GM19193 (cell line): Measurements from ENCODE around the gene ZACN.

Source experiments
- POLR2A ChIP-seq: IDR thresholded peaks from 4 replicates; pipeline ENCODE4 v1.6.1; 2011; ENCODE audit not compliant: insufficient read depth, insufficient read length; ENCODE audit errors: extremely low read depth

ZACN gene

DNA sequence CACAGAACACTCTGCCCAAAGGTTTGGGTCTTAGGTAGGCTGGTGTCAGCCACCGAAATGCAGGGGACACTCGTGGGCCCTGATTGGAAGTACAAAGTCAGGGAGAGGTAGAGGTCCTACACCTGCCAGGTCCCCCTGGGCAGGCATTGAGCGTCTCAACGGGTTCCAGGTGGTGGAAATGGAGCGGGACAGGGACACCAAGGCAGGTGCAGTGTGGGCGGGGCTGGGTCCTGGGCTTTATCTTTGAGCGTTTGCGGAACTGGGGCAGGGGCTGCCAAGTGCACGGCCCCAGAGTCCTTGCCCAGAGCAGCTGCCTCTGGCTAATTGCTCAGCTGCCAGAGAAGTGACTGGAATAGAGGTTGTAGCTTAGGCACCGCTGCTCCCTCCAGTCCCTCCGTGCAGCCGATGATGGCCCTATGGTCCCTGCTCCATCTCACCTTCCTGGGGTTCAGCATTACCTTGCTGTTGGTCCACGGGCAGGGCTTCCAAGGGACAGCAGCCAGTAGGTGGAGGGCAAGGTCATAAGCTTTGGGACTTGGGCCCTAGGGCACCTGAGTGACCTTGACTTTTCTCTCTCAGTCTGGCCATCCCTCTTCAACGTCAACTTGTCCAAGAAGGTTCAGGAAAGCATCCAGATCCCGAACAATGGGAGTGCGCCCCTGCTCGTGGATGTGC lies at the start of gene ZACN:
Gene ZACN (plus strand): TSS at position 323 of the 675 bp plus-strand sequence. CDS start 83 bp downstream, at position 406.
- no peak for TF ChIP-seq POLR2A

DNA sequence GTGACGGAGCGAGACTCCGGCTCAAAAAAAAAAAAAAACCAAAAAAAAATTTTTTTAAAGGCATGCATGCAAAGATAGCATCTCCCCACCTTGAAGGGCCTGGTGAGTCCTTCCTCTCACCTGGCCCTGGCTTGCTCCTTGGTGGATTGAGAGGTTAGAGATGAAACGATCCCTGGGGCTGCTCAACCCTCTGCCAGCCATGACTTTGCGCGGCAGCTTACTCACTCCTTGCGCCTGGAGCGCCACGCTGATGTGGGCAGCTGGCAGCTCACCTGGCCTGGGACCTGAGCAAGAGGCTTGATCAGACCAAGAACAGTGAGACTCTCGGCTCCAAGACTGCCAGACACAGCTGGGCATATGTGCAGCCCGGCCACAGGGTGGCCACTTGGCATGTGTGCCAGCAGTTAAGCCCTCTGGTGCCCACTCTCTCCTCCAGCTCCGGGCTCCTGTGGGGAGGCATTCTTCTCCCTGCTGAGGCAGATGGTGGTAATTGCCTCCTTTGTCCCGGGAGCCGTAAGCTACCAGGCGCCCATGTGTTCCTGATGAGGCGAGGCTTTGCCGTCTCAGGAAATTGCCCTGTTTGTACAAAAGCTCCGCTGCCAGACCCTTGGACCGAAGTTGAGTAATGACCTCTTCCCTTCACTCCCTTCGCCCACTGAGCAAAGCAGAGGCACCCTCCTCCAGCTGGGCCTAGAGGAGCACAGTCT lies 46.8 kb upstream of the ZACN start:
- TF ChIP-seq POLR2A = no peak

DNA sequence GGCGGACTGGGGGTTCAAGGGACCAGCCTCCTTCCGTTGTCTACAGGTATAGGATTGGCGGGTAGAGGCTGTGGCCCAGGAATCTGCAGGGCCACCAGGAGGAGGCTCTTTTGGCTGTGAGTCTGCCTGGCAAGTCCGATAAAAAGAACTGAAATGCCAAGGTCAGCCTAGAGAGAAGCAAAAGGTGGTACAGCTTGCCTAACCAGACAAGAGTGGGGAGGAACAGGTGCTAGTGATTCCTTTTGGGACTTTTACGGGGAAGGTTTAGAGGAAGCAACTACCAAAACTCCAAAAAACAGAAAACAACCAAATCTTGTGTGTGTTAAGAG lies 46.2 kb upstream of the ZACN start:
- no peak for TF ChIP-seq POLR2A

- TF ChIP-seq POLR2A = no peak
These were observed 45.8 kb upstream of the ZACN start for GRCh38 chr17:76033139-76033538.

- TF ChIP-seq POLR2A = no peak
These were observed 44.3 kb upstream of the ZACN start for GRCh38 chr17:76034428-76035350.

DNA sequence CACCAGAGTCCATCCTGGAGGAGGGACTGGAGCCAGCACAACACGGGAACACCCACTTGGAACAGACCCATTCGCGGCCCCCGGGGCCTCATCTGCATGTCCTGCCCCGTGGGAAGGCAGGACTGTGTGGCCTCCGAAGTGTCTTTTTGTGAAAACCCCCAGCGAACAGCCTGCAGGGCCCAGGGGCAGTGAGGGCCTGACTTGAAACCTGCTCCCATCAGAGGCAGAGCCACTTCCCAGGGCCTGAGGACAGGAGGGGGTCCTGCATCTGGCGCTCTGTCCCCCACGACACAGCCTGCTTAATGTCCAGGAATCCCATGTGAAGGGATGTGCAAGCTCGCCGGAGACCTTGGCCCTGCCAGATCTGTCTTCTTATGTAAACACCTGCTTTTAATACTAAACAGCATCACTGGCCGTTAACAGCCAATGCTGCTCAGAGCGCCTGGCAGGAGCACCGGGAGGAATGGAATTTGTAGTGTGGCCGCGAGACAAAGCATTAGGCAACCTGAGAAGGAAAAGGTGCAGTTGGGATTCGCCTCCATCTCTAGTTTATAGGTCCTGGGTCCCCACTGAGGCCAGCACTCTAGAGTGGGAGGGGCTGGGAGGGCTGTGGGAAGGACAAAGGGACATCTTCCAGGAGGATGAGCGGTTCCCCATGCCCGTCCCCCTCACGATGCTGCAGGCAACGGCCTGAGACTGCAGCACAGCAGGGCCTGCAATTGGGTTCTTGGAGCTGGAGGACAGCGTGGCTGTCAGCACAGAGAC lies 42.3 kb upstream of the ZACN start:
- no peak for TF ChIP-seq POLR2A

DNA sequence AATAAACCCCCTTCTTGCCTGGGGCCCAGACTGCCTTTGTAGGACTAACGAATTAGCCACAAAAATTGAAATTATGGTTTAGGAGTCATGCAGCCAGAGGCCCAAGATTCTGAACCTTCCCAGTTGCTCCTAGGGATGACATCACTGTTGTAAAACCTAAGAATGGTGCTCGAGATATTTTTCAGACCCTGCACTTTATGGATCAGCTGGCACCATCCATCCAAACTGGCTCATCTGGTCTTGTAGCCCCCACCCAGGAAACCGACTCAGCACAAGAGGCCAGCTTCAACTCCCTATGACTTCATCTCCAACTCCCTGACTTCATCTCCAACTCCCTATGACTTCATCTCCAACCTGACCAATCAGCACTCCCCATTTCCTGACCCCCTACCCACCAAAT lies 40.9 kb upstream of the ZACN start:
- TF ChIP-seq POLR2A = no peak

GRCh38 chr17:76039121-76039520 lies 39.9 kb upstream of the ZACN start:
- TF ChIP-seq POLR2A = no peak

- TF ChIP-seq POLR2A = no peak
These were observed 38.6 kb upstream of the ZACN start for GRCh38 chr17:76040376-76040775.

DNA sequence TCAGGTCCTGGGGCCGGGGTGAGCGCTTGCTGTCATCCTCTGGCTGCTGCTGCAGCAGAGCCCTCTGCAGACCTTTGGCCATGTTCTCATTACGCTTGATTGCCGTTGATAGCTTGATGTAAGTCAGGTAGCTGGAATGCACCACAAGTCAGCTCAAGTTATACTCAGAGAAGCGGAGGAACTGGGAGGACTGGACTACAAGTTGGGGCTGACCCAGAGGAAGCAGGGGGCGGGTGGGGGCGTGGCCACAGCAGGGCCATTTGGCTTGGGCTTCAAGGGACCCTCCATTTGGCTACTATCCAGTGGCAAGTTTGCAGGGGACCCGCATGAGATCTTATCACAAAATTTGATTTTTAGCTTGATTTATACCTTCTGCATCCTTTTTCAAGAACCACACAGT lies 32.9 kb upstream of the ZACN start:
- TF ChIP-seq POLR2A = no peak

DNA sequence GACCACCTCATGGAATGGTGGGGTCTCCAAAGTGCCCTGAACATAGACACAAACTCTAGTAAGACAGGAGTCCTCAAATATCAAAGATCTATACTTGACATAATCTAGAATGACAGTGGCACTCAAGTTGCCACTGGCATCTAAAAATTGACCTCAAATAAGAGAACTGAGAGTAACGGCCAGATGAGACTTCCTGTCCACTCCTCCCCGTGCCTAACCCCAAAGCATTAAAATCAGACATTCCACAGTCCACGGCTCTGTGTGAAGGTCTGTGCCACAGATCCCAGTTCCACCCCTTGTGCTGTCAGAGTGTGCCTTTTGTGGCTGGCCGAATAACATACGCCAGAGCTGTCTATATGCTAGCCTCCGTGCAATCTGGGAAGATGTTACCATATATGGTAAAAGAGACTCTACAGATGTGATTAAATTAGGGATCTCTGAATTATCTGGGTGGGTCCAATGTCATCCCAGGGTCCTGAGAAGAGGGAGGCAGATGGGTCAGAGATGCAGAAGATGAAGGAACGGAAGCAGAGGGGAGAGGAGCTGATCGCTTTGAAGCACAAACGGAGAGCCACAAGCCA lies 30.9 kb upstream of the ZACN start:
- no peak for TF ChIP-seq POLR2A

DNA sequence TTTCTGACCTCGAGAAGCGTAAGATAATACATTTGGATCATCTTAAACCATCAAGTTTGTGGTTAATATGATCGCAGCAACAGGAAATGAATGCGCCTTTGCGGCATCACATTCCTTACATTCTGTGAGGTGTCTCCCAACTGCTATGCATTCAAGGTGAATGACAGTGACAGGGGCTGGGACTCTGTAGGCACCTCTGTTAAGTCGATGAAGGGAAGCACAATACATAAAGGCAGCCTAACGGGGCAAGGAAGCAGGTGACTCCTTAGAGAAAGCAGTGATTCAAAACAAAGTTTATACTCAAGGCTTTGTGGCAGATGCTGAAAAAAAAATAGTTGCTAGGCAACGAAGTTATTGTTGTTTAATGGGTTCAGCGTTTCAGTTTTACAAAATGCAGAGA lies 30.3 kb upstream of the ZACN start:
- no peak for TF ChIP-seq POLR2A

DNA sequence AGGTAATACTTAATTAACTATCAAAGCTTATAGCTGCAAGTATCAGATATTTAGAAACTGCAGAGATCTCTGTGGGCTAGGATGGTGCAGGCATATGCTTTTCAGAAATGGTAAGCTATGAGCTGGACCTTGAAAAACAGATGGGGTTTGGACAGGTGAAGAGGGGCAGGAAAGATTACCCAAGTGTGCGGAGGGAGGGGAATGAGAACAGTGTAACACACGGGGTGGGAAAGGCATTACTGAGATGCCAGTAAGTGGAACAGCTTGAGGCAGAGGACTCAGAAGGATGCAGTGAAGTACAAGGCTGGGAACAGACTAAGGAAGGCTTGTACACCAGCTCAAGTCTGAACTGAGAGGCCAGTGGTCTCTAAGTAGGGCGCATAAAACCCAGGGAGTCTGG lies 29.7 kb upstream of the ZACN start:
- TF ChIP-seq POLR2A = no peak

DNA sequence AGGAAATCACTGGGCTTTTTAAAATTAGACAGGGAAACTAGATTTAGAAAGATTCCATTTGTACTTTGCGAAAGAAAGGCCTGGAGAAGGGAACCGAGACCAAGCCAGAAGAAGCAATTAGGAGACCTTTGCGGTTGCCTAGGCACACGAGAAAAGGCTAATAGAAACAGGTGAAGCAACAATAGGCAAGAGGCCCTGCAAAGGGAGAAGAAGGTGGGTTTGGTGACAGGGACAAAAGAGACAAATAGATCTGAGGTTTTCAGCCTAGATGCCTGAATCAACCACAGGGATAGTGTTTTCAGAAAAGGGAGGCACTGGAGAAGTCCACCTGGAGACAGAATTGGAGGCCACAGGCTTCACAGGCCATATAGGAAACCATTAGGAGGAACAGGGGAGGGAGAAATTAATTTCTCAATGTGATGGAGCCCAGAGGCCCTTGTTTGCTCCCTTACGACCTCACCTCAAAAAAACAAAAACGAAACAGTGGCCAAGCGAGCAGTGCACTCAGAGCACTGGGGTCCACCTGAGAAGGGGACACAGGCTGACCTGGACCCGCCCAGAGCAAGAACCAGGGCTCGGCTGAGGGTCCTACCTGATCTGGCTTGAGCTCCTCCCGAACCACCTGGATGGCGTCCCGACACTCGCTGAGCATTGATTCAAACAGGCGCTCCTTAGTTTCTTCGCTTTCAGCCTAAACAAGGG lies 29.0 kb upstream of the ZACN start:
- no peak for TF ChIP-seq POLR2A
